ENCODE results near the gene ZFAND2B. TPM values are rescaled to one million over a fixed set of nuclear protein-coding genes. Genes with fewer than 3 reads are reported as not detected.
A peak's percentile ranks its signal among the peaks of the same experiment; 100 is the strongest.
"Not testable (repeated sequence)": the region's sequence is repeated elsewhere in the genome, so short reads cannot be mapped to it uniquely, and the experiment has no call there.

Gene ZFAND2B
- total and polyA plus RNA-seq, 8 donors = 26.3 to 41.8 (median 36.0) TPM

GRCh38 chr2:219253753-219254589 lies 47.4 kb downstream of the ZFAND2B start, which contains the start of gene TUBA4A:
Gene TUBA4A (minus strand): TSS chr2:219253918. CDS start chr2:219253858, 60 bp downstream.
- Histone ChIP-seq H3K36me3 (peaks cover 0 to 14% of the 10 kb centered on the region in 2 donors), H3K4me3 (peak within 1 kb of the TSS; percentile 54 to 69), H3K4me1 (peaks cover 16 to 54% of the 10 kb centered on the region in 2 donors), H3K27ac (peak within 1 kb of the TSS; percentile 79 to 97), H3K27me3 (peaks cover 0 to 26% of the 10 kb centered on the region in 2 donors), H3K9me3 (no peaks in the 10 kb centered on the region)
- intact Hi-C loops (cut with DNase I) = no loop called here
- peak in 1 of 2 donors; percentile 32 for TF ChIP-seq CTCF (IDR thresholded peaks at IDR 0.05)
- peak; percentile 89 for ATAC-seq
- peak in 3 of 4 donors; percentile 79 to 97 (median 88) for DNase-seq

GRCh38 chr2:219254590-219255201 lies 48.1 kb downstream of the ZFAND2B start:
- Histone ChIP-seq H3K27me3 (peaks cover 0 to 33% of the 10 kb centered on the region in 2 donors), H3K36me3 (peaks cover 0 to 12% of the 10 kb centered on the region in 2 donors), H3K4me3 (peak overlapping the region; percentile 54 to 69), H3K9me3 (no peaks in the 10 kb centered on the region), H3K4me1 (peaks cover 10 to 46% of the 10 kb centered on the region in 2 donors), H3K27ac (peak overlapping the region; percentile 79 to 97)
- intact Hi-C loops (cut with DNase I) = no loop called here
- peak; percentile 5 for ATAC-seq
- peak in 1 of 4 donors; percentile 44 for DNase-seq
- TF ChIP-seq CTCF (IDR thresholded peaks at IDR 0.05) = no peak

- H3K4me3 ChIP-seq; ATAC-seq; intact Hi-C loops (cut with DNase I); H3K27ac ChIP-seq; H3K9me3 ChIP-seq; H3K36me3 ChIP-seq; DNase-seq: not testable (repeated sequence)
- peaks cover 0 to 14% of the 10 kb centered on the region in 2 donors for H3K4me1 ChIP-seq
- peaks cover 0 to 43% of the 10 kb centered on the region in 2 donors for H3K27me3 ChIP-seq
Measured at GRCh38 chr2:219258942-219259341, 52.4 kb downstream of the ZFAND2B start.

Other genes starting within 250 kb of the ZFAND2B start
- not detected for gene CDK5R2, start 247.1 kb upstream of the ZFAND2B start, total RNA-seq
- under 1 TPM; 0.13 to 0.30 (median 0.17) TPM for gene CDK5R2, start 247.1 kb upstream of the ZFAND2B start, polyA plus RNA-seq (ENCODE audit: insufficient read length in 6 of 6)
- gene FEV, start 221.6 kb upstream of the ZFAND2B start, total RNA-seq = not detected
- not detected for gene FEV, start 221.6 kb upstream of the ZFAND2B start, polyA plus RNA-seq (ENCODE audit: insufficient read length in 6 of 6)
- not detected for gene CRYBA2, start 213.4 kb upstream of the ZFAND2B start, total RNA-seq
- gene CRYBA2, start 213.4 kb upstream of the ZFAND2B start, polyA plus RNA-seq (ENCODE audit: insufficient read length in 6 of 6) = under 1 TPM in 1 of 6 donors, not detected in 5; 0.22 TPM
- gene CFAP65, start 165.3 kb upstream of the ZFAND2B start, total RNA-seq = 1 to 10 TPM in 1 of 2 donors, not detected in 1; 4.3 TPM
- 1 to 10 TPM in 5 of 6 donors, under 1 TPM in 1; 0.83 to 4.3 (median 2.9) TPM for gene CFAP65, start 165.3 kb upstream of the ZFAND2B start, polyA plus RNA-seq (ENCODE audit: insufficient read length in 6 of 6)
- gene IHH, start 145.9 kb upstream of the ZFAND2B start, total RNA-seq = 1 to 10 TPM; 1.0 to 1.7 TPM
- gene IHH, start 145.9 kb upstream of the ZFAND2B start, polyA plus RNA-seq (ENCODE audit: insufficient read length in 6 of 6) = 1 to 10 TPM; 1.7 to 3.7 (median 2.1) TPM
- 10 to 100 TPM; 14.0 to 16.4 TPM for gene NHEJ1, start 46.0 kb upstream of the ZFAND2B start, total RNA-seq
- gene NHEJ1, start 46.0 kb upstream of the ZFAND2B start, polyA plus RNA-seq (ENCODE audit: insufficient read length in 6 of 6) = 10 to 100 TPM; 16.3 to 20.9 (median 18.8) TPM
- 1 to 10 TPM; 3.8 to 4.4 TPM for gene SLC23A3, start 36.8 kb upstream of the ZFAND2B start, total RNA-seq
- 1 to 10 TPM; 2.6 to 5.5 (median 4.3) TPM for gene SLC23A3, start 36.8 kb upstream of the ZFAND2B start, polyA plus RNA-seq (ENCODE audit: insufficient read length in 6 of 6)
- 10 to 100 TPM; 59.0 to 68.2 TPM for gene CNPPD1, start 29.9 kb upstream of the ZFAND2B start, total RNA-seq
- gene CNPPD1, start 29.9 kb upstream of the ZFAND2B start, polyA plus RNA-seq (ENCODE audit: insufficient read length in 6 of 6) = 10 to 100 TPM; 34.6 to 42.7 (median 40.7) TPM
- 10 to 100 TPM; 84.6 to 85.4 TPM for gene RETREG2, start 28.5 kb upstream of the ZFAND2B start, total RNA-seq
- gene RETREG2, start 28.5 kb upstream of the ZFAND2B start, polyA plus RNA-seq (ENCODE audit: insufficient read length in 6 of 6) = 10 to 100 TPM; 75.0 to 86.6 (median 81.7) TPM
- 10 to 100 TPM; 24.3 to 45.3 TPM for gene ABCB6, start 12.2 kb downstream of the ZFAND2B start, total RNA-seq
- gene ABCB6, start 12.2 kb downstream of the ZFAND2B start, polyA plus RNA-seq (ENCODE audit: insufficient read length in 6 of 6) = 10 to 100 TPM; 23.2 to 45.3 (median 30.1) TPM
- 10 to 100 TPM; 53.6 to 58.9 TPM for gene ATG9A, start 22.9 kb downstream of the ZFAND2B start, total RNA-seq
- gene ATG9A, start 22.9 kb downstream of the ZFAND2B start, polyA plus RNA-seq (ENCODE audit: insufficient read length in 6 of 6) = 10 to 100 TPM; 43.1 to 52.6 (median 47.0) TPM
- gene ANKZF1, start 23.0 kb downstream of the ZFAND2B start, total RNA-seq = 10 to 100 TPM; 34.5 to 36.5 TPM
- 10 to 100 TPM; 54.7 to 85.5 (median 80.0) TPM for gene ANKZF1, start 23.0 kb downstream of the ZFAND2B start, polyA plus RNA-seq (ENCODE audit: insufficient read length in 6 of 6)
- gene GLB1L, start 38.7 kb downstream of the ZFAND2B start, total RNA-seq = 10 to 100 TPM in 1 of 2 donors, 1 to 10 TPM in 1; 9.9 to 11.9 TPM
- gene GLB1L, start 38.7 kb downstream of the ZFAND2B start, polyA plus RNA-seq (ENCODE audit: insufficient read length in 6 of 6) = 10 to 100 TPM; 14.6 to 17.9 (median 16.6) TPM
- 10 to 100 TPM; 23.9 to 26.3 TPM for gene STK16, start 38.7 kb downstream of the ZFAND2B start, total RNA-seq
- 10 to 100 TPM; 30.9 to 35.6 (median 33.2) TPM for gene STK16, start 38.7 kb downstream of the ZFAND2B start, polyA plus RNA-seq (ENCODE audit: insufficient read length in 6 of 6)
- 1 to 10 TPM in 1 of 2 donors, not detected in 1; 3.0 TPM for gene TUBA4B, start 46.5 kb downstream of the ZFAND2B start, total RNA-seq
- gene TUBA4B, start 46.5 kb downstream of the ZFAND2B start, polyA plus RNA-seq (ENCODE audit: insufficient read length in 6 of 6) = 1 to 10 TPM in 5 of 6 donors, under 1 TPM in 1; 0.50 to 6.0 (median 3.7) TPM
- gene TUBA4A, start 47.1 kb downstream of the ZFAND2B start, total RNA-seq = 10 to 100 TPM; 65.0 to 84.0 TPM
- gene TUBA4A, start 47.1 kb downstream of the ZFAND2B start, polyA plus RNA-seq (ENCODE audit: insufficient read length in 6 of 6) = 10 to 100 TPM; 24.1 to 41.4 (median 36.2) TPM
- gene DNAJB2, start 72.6 kb downstream of the ZFAND2B start, total RNA-seq = 10 to 100 TPM; 54.2 to 97.4 TPM
- 10 to 100 TPM; 58.7 to 74.8 (median 63.7) TPM for gene DNAJB2, start 72.6 kb downstream of the ZFAND2B start, polyA plus RNA-seq (ENCODE audit: insufficient read length in 6 of 6)
- 1 to 10 TPM in 1 of 2 donors, not detected in 1; 1.4 TPM for gene PTPRN, start 102.6 kb downstream of the ZFAND2B start, total RNA-seq
- gene PTPRN, start 102.6 kb downstream of the ZFAND2B start, polyA plus RNA-seq (ENCODE audit: insufficient read length in 6 of 6) = 1 to 10 TPM in 1 of 6 donors, under 1 TPM in 5; 0.17 to 1.1 (median 0.79) TPM
- not detected for gene RESP18, start 126.0 kb downstream of the ZFAND2B start, total RNA-seq
- not detected for gene RESP18, start 126.0 kb downstream of the ZFAND2B start, polyA plus RNA-seq (ENCODE audit: insufficient read length in 6 of 6)
- gene DNPEP, start 181.1 kb downstream of the ZFAND2B start, total RNA-seq = 10 to 100 TPM; 41.6 to 62.9 TPM
- gene DNPEP, start 181.1 kb downstream of the ZFAND2B start, polyA plus RNA-seq (ENCODE audit: insufficient read length in 6 of 6) = 10 to 100 TPM; 60.6 to 86.4 (median 72.9) TPM
- gene DES, start 211.6 kb downstream of the ZFAND2B start, total RNA-seq = 100 to 1,000 TPM in 1 of 2 donors, 10 to 100 TPM in 1; 32.0 to 101 TPM
- 10 to 100 TPM in 5 of 6 donors, 1 to 10 TPM in 1; 8.7 to 31.3 (median 23.8) TPM for gene DES, start 211.6 kb downstream of the ZFAND2B start, polyA plus RNA-seq (ENCODE audit: insufficient read length in 6 of 6)
- 10 to 100 TPM in 1 of 2 donors, 1 to 10 TPM in 1; 7.3 to 11.7 TPM for gene SPEG, start 228.1 kb downstream of the ZFAND2B start, total RNA-seq
- gene SPEG, start 228.1 kb downstream of the ZFAND2B start, polyA plus RNA-seq (ENCODE audit: insufficient read length in 6 of 6) = 10 to 100 TPM; 21.5 to 34.2 (median 29.1) TPM